AG09309 (cell line): ENCODE results near the gene C15orf39.

Experiments used
- DNase-seq: peaks from one replicate; pipeline ENCODE4 v3.0.0-alpha.2; 2010; ENCODE audit warnings: low read depth
- H3K4me3 ChIP-seq: 2 replicates; pipeline ENCODE4 v1.5.1; 2011; ENCODE audit warnings: mild to moderate bottlenecking, low read depth, low read length, moderate library complexity; ENCODE audit not compliant: control insufficient read depth
- TF ChIP-seq, protein P1 (sequence below): IDR thresholded peaks from 2 replicates; pipeline ENCODE4 v1.5.1; 2011; ENCODE audit warnings: mild to moderate bottlenecking, low read depth, low read length, inconsistent platforms; ENCODE audit not compliant: insufficient read depth, control insufficient read depth; ENCODE audit errors: missing control alignments

The C15orf39 gene

DNA sequence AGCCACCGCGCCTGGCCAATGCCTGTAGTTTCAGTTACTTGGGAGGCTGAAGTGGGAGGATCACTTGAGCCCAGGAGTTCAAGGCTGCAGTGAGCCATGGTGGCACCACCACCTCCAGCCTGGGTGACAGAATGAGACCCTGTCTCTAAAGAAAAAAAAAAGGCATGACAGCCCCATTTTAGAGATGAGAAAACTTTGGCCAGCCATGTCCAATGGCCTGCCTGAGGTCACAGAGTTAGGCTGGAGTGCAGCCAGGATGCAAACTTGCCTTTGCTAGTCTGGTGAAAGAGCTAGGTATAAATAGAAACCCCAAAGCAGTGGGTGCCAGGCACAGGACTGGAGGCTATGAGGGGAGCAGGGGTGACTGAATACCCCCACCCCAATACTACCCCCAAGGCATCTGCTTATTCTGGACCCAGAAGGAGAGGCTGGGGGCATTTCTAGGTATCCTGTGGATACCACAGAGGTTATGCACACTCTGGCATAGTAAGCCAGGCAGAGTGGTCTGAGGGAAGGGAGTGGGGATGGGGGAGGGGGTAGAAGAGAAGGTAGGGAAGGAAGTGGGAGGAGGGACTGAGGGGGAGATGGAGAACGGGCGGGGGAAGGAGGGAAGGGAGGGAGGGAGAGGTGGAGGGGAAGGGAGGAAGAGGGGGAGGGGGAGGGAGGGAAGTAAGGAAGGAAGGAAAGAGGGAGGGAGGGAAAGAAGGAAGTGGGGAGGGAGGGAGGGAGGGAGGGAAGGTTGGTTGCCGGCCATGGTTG lies 16.2 kb upstream of the C15orf39 start:
- H3K4me3 ChIP-seq: no peak overlapping the region
- TF ChIP-seq, protein P1, sequence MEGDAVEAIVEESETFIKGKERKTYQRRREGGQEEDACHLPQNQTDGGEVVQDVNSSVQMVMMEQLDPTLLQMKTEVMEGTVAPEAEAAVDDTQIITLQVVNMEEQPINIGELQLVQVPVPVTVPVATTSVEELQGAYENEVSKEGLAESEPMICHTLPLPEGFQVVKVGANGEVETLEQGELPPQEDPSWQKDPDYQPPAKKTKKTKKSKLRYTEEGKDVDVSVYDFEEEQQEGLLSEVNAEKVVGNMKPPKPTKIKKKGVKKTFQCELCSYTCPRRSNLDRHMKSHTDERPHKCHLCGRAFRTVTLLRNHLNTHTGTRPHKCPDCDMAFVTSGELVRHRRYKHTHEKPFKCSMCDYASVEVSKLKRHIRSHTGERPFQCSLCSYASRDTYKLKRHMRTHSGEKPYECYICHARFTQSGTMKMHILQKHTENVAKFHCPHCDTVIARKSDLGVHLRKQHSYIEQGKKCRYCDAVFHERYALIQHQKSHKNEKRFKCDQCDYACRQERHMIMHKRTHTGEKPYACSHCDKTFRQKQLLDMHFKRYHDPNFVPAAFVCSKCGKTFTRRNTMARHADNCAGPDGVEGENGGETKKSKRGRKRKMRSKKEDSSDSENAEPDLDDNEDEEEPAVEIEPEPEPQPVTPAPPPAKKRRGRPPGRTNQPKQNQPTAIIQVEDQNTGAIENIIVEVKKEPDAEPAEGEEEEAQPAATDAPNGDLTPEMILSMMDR: no peak
- no peak for DNase-seq

DNA sequence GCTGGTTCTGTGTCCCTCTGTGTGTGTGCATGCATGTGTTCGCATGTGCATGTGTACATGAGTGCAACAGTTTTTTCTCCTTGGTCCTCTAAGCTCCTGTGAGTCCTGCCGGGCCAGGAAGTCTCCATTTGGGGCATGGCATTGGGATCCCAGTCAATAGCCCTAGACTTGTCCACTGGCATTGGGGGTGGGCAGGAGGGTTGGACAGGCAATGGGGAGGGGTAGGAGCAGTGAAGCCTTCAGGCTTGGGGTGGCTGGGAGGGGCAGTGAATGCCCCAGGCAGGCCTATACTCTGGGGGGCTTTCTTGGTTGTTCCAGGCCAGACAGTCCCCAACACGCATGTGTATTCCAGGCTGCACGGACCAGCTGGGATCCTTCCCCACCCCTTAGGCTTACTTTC lies 15.6 kb upstream of the C15orf39 start:
- TF ChIP-seq, protein P1: no peak
- H3K4me3 ChIP-seq: no peak overlapping the region
- no peak for DNase-seq

DNA sequence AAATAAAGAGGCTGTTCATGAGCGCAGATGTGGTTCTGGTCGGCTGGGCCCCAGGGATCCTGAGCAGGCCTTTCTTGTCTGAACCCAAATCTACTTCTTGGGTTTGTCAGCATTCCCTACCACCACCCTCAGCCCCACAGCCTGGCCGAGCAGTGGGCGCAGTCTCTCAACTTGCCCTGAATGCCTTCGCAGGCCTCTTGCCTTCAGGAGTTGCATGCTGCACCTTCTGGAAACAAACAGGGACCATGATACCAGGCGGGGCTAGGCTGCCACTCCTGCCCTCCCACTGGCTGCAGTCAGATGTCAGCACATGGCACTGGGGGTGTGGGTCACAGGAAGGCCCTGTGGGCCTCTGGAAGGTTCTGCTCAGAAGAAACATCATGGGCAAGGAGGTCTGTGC lies 13.2 kb upstream of the C15orf39 start:
- no peak for DNase-seq
- TF ChIP-seq, protein P1: no peak
- no peak overlapping the region for H3K4me3 ChIP-seq

DNA sequence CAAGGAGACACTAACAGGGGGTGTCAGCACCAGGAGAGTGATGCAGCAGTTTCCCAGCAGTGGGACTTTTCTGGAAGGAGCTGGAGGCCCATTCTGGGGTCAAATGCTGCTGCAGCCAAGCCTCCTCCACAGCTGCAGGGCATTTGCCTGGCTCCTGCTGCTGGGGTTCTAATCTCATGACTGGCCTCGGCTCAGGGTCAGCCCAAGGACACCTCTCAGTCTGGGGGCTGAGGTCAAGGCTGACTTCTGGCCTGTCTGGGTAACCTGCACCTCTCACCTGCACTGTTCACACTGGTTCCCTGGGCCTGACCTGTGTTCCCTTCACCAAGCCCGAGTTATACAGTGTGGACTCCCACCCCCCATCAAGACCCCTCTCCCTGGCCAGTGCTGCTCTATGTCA lies 10.4 kb upstream of the C15orf39 start:
- no peak overlapping the region for H3K4me3 ChIP-seq
- DNase-seq: no peak
- TF ChIP-seq, protein P1: no peak

DNA sequence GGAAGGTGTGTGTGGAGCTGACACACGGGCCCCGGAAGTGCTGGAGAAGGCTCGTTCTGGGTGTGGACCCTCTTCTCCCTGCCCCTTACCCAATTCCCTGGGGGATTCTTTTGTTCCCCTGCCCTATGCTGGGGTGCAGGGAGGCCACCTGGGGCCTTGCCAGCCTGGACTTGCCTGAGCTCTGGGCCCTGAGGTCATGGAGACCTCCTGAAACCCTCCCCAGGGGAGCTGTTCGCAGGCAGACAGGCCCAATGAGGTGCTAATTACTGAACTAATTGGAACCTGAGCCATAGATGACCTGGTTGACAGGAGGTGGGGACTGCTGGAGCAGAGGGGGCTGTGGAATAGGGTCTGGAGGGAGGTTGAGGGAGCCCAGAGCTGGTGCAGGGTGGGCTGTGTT lies 9.4 kb upstream of the C15orf39 start:
- TF ChIP-seq, protein P1: no peak
- no peak for DNase-seq
- no peak overlapping the region for H3K4me3 ChIP-seq

DNA sequence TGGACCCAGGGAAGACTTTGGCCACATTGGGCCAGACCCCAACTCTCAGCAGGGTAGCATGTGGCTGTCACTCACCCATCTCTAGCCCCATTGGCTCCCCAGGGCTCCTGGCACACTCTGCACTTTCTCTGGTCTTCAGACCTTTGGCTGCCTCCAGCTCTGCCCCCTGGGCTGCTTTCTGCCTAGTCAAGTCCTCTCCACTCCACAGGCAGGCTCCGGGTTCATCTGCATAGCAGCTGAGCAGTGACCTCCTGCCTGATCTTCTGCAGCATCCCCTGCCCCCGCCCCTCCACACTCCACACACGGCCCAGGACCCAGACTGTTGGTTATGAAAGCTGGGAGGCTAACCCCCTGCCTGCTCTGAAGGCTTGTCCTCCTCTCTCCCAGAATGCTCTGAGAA lies 8.4 kb upstream of the C15orf39 start:
- DNase-seq: no peak
- TF ChIP-seq, protein P1: no peak
- H3K4me3 ChIP-seq: no peak overlapping the region
